Astrocyte (in vitro differentiated cells and primary cell): Measurements from ENCODE around the gene SPP1. TPM values are rescaled to one million over a fixed set of nuclear protein-coding genes. Genes with fewer than 3 reads are reported as not detected.
A peak's percentile ranks its signal among the peaks of the same experiment; 100 is the strongest.

Experiments used
- DNase-seq: peaks from one replicate; pipeline ENCODE4 v3.0.0-alpha.2; 2010; ENCODE audit warnings: low read depth
- FAIRE-seq: peaks from 2 replicates; lab custom pipeline; 2011; peaks lifted over from hg19 to GRCh38; lab: Jason Lieb, UNC
- H2AFZ ChIP-seq: 2 replicates; pipeline ENCODE4 v1.6.0; 2012; ENCODE audit warnings: low read depth, low read length, inconsistent platforms
- H3K27ac ChIP-seq: 2 replicates; pipeline ENCODE4 v1.5.1; 2011; ENCODE audit warnings: low read depth, low read length, inconsistent platforms
- H3K27me3 ChIP-seq: 2 replicates; pipeline ENCODE4 v1.6.0; 2011; ENCODE audit warnings: low read length, inconsistent platforms; ENCODE audit not compliant: insufficient read depth
- H3K36me3 ChIP-seq: 2 replicates; pipeline ENCODE4 v1.5.1; 2011; ENCODE audit warnings: low read length, inconsistent platforms; ENCODE audit not compliant: insufficient read depth
- H3K4me1 ChIP-seq: 2 replicates; pipeline ENCODE4 v1.5.1; 2011; ENCODE audit warnings: low read length, inconsistent platforms; ENCODE audit not compliant: insufficient read depth
- H3K4me2 ChIP-seq: 2 replicates; pipeline ENCODE4 v1.6.0; 2012; ENCODE audit warnings: low read length, inconsistent platforms
- H3K4me3 ChIP-seq: 2 replicates; pipeline ENCODE4 v1.5.1; 2011; ENCODE audit warnings: low read depth, mild to moderate bottlenecking, low read length, inconsistent platforms; ENCODE audit not compliant: insufficient read depth
- H3K79me2 ChIP-seq: 2 replicates; pipeline ENCODE4 v1.6.0; 2012; ENCODE audit warnings: mild to moderate bottlenecking, low read length, inconsistent platforms; ENCODE audit not compliant: insufficient read depth
- H3K9ac ChIP-seq: 2 replicates; pipeline ENCODE4 v1.6.0; 2012; ENCODE audit warnings: mild to moderate bottlenecking, low read length, inconsistent platforms
- H3K9me3 ChIP-seq: 2 replicates; pipeline ENCODE4 v1.5.1; 2012; ENCODE audit warnings: low read depth, mild to moderate bottlenecking, low read length, inconsistent platforms; ENCODE audit not compliant: insufficient read depth
- H4K20me1 ChIP-seq: 2 replicates; pipeline ENCODE4 v1.6.0; 2012; ENCODE audit warnings: low read length, inconsistent platforms; ENCODE audit not compliant: insufficient read depth
- H3K27ac Mint-ChIP-seq: one replicate; pipeline ENCODE4 v1.8.0; 2021; ENCODE audit warnings: mild to moderate bottlenecking, mixed read lengths; ENCODE audit not compliant: unreplicated experiment
- H3K27me3 Mint-ChIP-seq: one replicate; pipeline ENCODE4 v1.8.0; 2021; ENCODE audit warnings: low read depth, mixed read lengths; ENCODE audit not compliant: unreplicated experiment
- H3K36me3 Mint-ChIP-seq: one replicate; pipeline ENCODE4 v1.8.0; 2021; ENCODE audit warnings: low read depth, mixed read lengths; ENCODE audit not compliant: unreplicated experiment
- H3K4me1 Mint-ChIP-seq: one replicate; pipeline ENCODE4 v1.8.0; 2021; ENCODE audit warnings: low read depth, mixed read lengths; ENCODE audit not compliant: unreplicated experiment
- H3K4me3 Mint-ChIP-seq: one replicate; pipeline ENCODE4 v1.8.0; 2021; ENCODE audit warnings: mild to moderate bottlenecking, moderate library complexity, mixed read lengths; ENCODE audit not compliant: unreplicated experiment
- H3K9me3 Mint-ChIP-seq: one replicate; pipeline ENCODE4 v1.8.0; 2021; ENCODE audit warnings: mild to moderate bottlenecking, mixed read lengths; ENCODE audit not compliant: unreplicated experiment
- CTCF ChIP-seq: IDR thresholded peaks from 2 replicates; pipeline ENCODE4 v1.5.1; 2011; ENCODE audit warnings: low read depth, mild to moderate bottlenecking, inconsistent platforms, low read length, moderate library complexity; ENCODE audit not compliant: insufficient read depth
- EZH2 ChIP-seq: IDR thresholded peaks from 2 replicates; pipeline ENCODE4 v1.6.1; 2012; ENCODE audit warnings: mild to moderate bottlenecking, low read length, inconsistent platforms; ENCODE audit not compliant: insufficient read depth
- total RNA-seq: library from RNA; stranded (reverse); gene quantifications from 2 replicates; pipeline ENCODE4 v1.2.1, GENCODE V29; 2021

Gene SPP1
- total RNA-seq, 1 donor from 2014 or later = 217 TPM

- H3K9me3 Mint-ChIP-seq = peaks cover 19% of the 10 kb centered on the region
- Histone ChIP-seq H2AFZ (no peak overlapping the region), H3K36me3 (peaks cover 22% of the 10 kb centered on the region), H3K4me1 (peaks cover 18% of the 10 kb centered on the region), H3K27ac (peak overlapping the region; percentile 42), H3K9ac (no peak overlapping the region), H3K4me2 (no peak overlapping the region), H4K20me1 (peaks cover 19% of the 10 kb centered on the region), H3K9me3 (no peaks in the 10 kb centered on the region), H3K4me3 (no peak overlapping the region), H3K27me3 (no peaks in the 10 kb centered on the region), H3K79me2 (peaks cover 25% of the 10 kb centered on the region)
- no peaks in the 10 kb centered on the region for H3K27me3 Mint-ChIP-seq
- FAIRE-seq (no peak), DNase-seq (no peak)
- H3K27ac Mint-ChIP-seq = peak overlapping the region; percentile 77
- TF ChIP-seq CTCF = no peak
- no peak for TF ChIP-seq EZH2
- no peak overlapping the region for H3K4me3 Mint-ChIP-seq
- peaks cover 26% of the 10 kb centered on the region for H3K36me3 Mint-ChIP-seq
- H3K4me1 Mint-ChIP-seq = peaks cover 20% of the 10 kb centered on the region
Measured at GRCh38 chr4:88028946-88029345, 53.4 kb downstream of the SPP1 start.

DNA sequence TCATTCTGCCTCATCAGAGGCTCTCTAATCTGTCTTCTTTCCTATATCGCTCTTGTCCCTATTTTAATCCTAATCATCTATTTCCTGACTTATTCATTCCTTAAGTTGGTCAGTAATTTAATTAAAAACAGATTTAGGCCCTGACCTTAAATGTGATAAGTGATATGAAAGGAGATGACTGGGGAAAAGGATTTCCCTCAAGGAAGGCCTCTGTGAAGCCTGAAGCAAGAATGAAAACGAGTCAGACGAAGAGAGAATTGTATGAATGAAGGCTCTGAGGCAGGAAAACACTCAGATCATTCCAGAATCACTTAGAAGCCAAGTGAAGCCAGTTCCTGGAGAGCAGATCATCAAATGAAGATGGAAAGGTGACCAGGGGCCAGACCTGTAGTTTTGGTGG is 54.0 kb downstream of the SPP1 start:
- Histone ChIP-seq H3K36me3 (peaks cover 22% of the 10 kb centered on the region), H3K9me3 (no peaks in the 10 kb centered on the region), H3K4me1 (peaks cover 18% of the 10 kb centered on the region), H2AFZ (no peak overlapping the region), H3K27me3 (no peaks in the 10 kb centered on the region), H3K4me3 (no peak overlapping the region), H3K79me2 (peaks cover 25% of the 10 kb centered on the region), H3K27ac (no peak overlapping the region), H3K9ac (no peak overlapping the region), H3K4me2 (no peak overlapping the region), H4K20me1 (peaks cover 22% of the 10 kb centered on the region)
- Mint-ChIP-seq H3K4me1 (peaks cover 20% of the 10 kb centered on the region), H3K36me3 (peaks cover 26% of the 10 kb centered on the region), H3K27me3 (no peaks in the 10 kb centered on the region), H3K27ac (peak overlapping the region; percentile 53), H3K9me3 (peaks cover 19% of the 10 kb centered on the region), H3K4me3 (peak overlapping the region; percentile 21)
- DNase-seq (no peak), FAIRE-seq (no peak)
- TF ChIP-seq CTCF = no peak

- H2AFZ ChIP-seq = no peak overlapping the region
- no peak overlapping the region for H3K9ac ChIP-seq
- Mint-ChIP-seq H3K4me3 (no peak overlapping the region), H3K4me1 (peaks cover 20% of the 10 kb centered on the region), H3K36me3 (peaks cover 23% of the 10 kb centered on the region), H3K9me3 (peaks cover 14% of the 10 kb centered on the region), H3K27me3 (no peaks in the 10 kb centered on the region), H3K27ac (no peak overlapping the region)
- peaks cover 18% of the 10 kb centered on the region for H3K4me1 ChIP-seq
- TF ChIP-seq CTCF (no peak), EZH2 (no peak)
- no peak overlapping the region for H3K4me2 ChIP-seq
- H3K36me3 ChIP-seq = peaks cover 21% of the 10 kb centered on the region
- peaks cover 22% of the 10 kb centered on the region for H4K20me1 ChIP-seq
- H3K79me2 ChIP-seq = peaks cover 22% of the 10 kb centered on the region
- no peaks in the 10 kb centered on the region for H3K27me3 ChIP-seq
- DNase-seq (no peak), FAIRE-seq (no peak)
- no peak overlapping the region for H3K27ac ChIP-seq
- no peaks in the 10 kb centered on the region for H3K9me3 ChIP-seq
- H3K4me3 ChIP-seq = no peak overlapping the region
Measured at GRCh38 chr4:88030565-88031310, 55.2 kb downstream of the SPP1 start.
